Thyroid gland (tissue), 4 donors: ENCODE results near the gene POU6F2. TPM values are rescaled to one million over a fixed set of nuclear protein-coding genes. Genes with fewer than 3 reads are reported as not detected.

Source experiments
- DNase-seq, 2 donors: peaks; one replicate each; pipeline ENCODE4 v3.0.0-alpha.2; 2019
- H3K27ac ChIP-seq, 3 donors: fragments of 200-600 bp; sonication (generic); 1 replicate in 2 of 3; 2 replicates in 1 of 3; pipeline ENCODE4 v1.5.1; 2016 to 2019; ENCODE audit warnings: mild to moderate bottlenecking in 1 of 3, moderate library complexity in 1 of 3
- H3K27me3 ChIP-seq: fragments of 200-600 bp; sonication (generic); one replicate; pipeline ENCODE4 v1.5.1; 2019
- H3K36me3 ChIP-seq, 2 donors: fragments of 200-600 bp; sonication (generic); one replicate each; pipeline ENCODE4 v1.5.1; 2016 to 2019
- H3K4me1 ChIP-seq, 2 donors: fragments of 200-600 bp; sonication (generic); one replicate each; pipeline ENCODE4 v1.5.1; 2017 to 2019
- H3K4me3 ChIP-seq, 3 donors: fragments of 200-600 bp; sonication (generic); replicated peaks in 1 of 3; 1 replicate in 2 of 3; 2 replicates in 1 of 3; pipeline ENCODE4 v1.5.1; 2016; ENCODE audit warnings: mild to moderate bottlenecking in 1 of 3
- H3K9me3 ChIP-seq: fragments of 200-600 bp; sonication (generic); one replicate; pipeline ENCODE4 v1.5.1; 2017
- CTCF ChIP-seq, 6 experiments: fragments of 200-600 bp in 3 of 6; fragments of 450-650 bp in 3 of 6; sonication (generic) in 3 of 6; IDR thresholded peaks; one replicate each; pipeline ENCODE4 v1.5.1; 2016 to 2019; ENCODE audit warnings: antibody characterized with exemption in 6 of 6, mild to moderate bottlenecking in 2 of 6, inconsistent platforms in 1 of 6, moderate library complexity in 1 of 6
- POLR2A ChIP-seq, 2 donors: fragments of 450-650 bp; IDR thresholded peaks; one replicate each; pipeline ENCODE4 v1.6.1; 2017; ENCODE audit warnings: antibody characterized with exemption in 2 of 2, mild to moderate bottlenecking in 2 of 2, moderate library complexity in 1 of 2
- WGBS, 2 donors: methylation state at CpG; one replicate each; pipeline ENCODE4 v1.1.5; 2017; 5-methylcytosine and 5-hydroxymethylcytosine counted together
- intact Hi-C: fragments of 100-400 bp; cut with DNase I; formaldehyde crosslinking; loops from one replicate; pipeline ENCODE4 v1.15.1; 2023
- total RNA-seq, 4 donors: library from RNA; depleted of rRNA; stranded (reverse); fragments of >200 nt; gene quantifications; one replicate each; pipeline ENCODE4 v1.2.3, GENCODE V29; 2016

POU6F2 gene
- total RNA-seq, 4 donors from 2014 or later, result 0.33 TPM; not detected in 3

GRCh38 chr7:39332142-39332541 lies 354.4 kb downstream of the POU6F2 start:
- DNase-seq, result no peak
- H3K27me3 ChIP-seq, result no peaks in the 10 kb centered on the region
- H3K36me3 ChIP-seq, result no peaks in the 10 kb centered on the region
- no peak overlapping the region for H3K27ac ChIP-seq
- TF ChIP-seq CTCF (IDR thresholded peaks at IDR 0.05) (no peak), POLR2A (IDR thresholded peaks at IDR 0.05) (no peak)
- H3K4me3 ChIP-seq, result no peak overlapping the region
- 77 to 78% methylated on average over 2 of the region's 2 CpGs for WGBS, 2 donors
- intact Hi-C loops, result no loop called here
- no peaks in the 10 kb centered on the region for H3K4me1 ChIP-seq
- H3K9me3 ChIP-seq, result no peaks in the 10 kb centered on the region

GRCh38 chr7:39333701-39334100 lies 356.0 kb downstream of the POU6F2 start:
- H3K9me3 ChIP-seq, result no peaks in the 10 kb centered on the region
- WGBS, 2 donors, result 82 to 89% methylated on average over 1 of the region's 1 CpG
- no peaks in the 10 kb centered on the region for H3K36me3 ChIP-seq
- H3K4me1 ChIP-seq, result no peaks in the 10 kb centered on the region
- H3K27me3 ChIP-seq, result no peaks in the 10 kb centered on the region
- intact Hi-C loops, result no loop called here
- no peak overlapping the region for H3K4me3 ChIP-seq
- DNase-seq, result no peak
- no peak for TF ChIP-seq CTCF (IDR thresholded peaks at IDR 0.05)
- TF ChIP-seq POLR2A (IDR thresholded peaks at IDR 0.05), result no peak
- no peak overlapping the region for H3K27ac ChIP-seq

- Histone ChIP-seq H3K27me3 (no peaks in the 10 kb centered on the region), H3K4me3 (no peak overlapping the region), H3K9me3 (no peaks in the 10 kb centered on the region), H3K36me3 (no peaks in the 10 kb centered on the region), H3K27ac (no peak overlapping the region), H3K4me1 (no peaks in the 10 kb centered on the region)
- DNase-seq, result no peak
- intact Hi-C loops, result no loop called here
- WGBS, 2 donors, result 48 to 50% methylated on average over 2 of the region's 2 CpGs
- TF ChIP-seq POLR2A (IDR thresholded peaks at IDR 0.05) (no peak), CTCF (IDR thresholded peaks at IDR 0.05) (no peak)
Measured at GRCh38 chr7:39336442-39336841, 358.7 kb downstream of the POU6F2 start.

GRCh38 chr7:39338716-39339115 lies 361.0 kb downstream of the POU6F2 start:
- WGBS, 2 donors, result 89 to 94% methylated on average over 2 of the region's 2 CpGs
- Histone ChIP-seq H3K27ac (no peak overlapping the region), H3K4me3 (no peak overlapping the region), H3K36me3 (no peaks in the 10 kb centered on the region), H3K9me3 (no peaks in the 10 kb centered on the region), H3K4me1 (no peaks in the 10 kb centered on the region), H3K27me3 (no peaks in the 10 kb centered on the region)
- intact Hi-C loops, result no loop called here
- no peak for DNase-seq
- TF ChIP-seq CTCF (IDR thresholded peaks at IDR 0.05) (no peak), POLR2A (IDR thresholded peaks at IDR 0.05) (no peak)

GRCh38 chr7:39339591-39339990 lies 361.9 kb downstream of the POU6F2 start:
- no peaks in the 10 kb centered on the region for H3K4me1 ChIP-seq
- H3K27me3 ChIP-seq, result no peaks in the 10 kb centered on the region
- no peak overlapping the region for H3K27ac ChIP-seq
- H3K9me3 ChIP-seq, result no peaks in the 10 kb centered on the region
- H3K36me3 ChIP-seq, result no peaks in the 10 kb centered on the region
- intact Hi-C loops, result no loop called here
- no peak for TF ChIP-seq POLR2A (IDR thresholded peaks at IDR 0.05)
- no peak for TF ChIP-seq CTCF (IDR thresholded peaks at IDR 0.05)
- H3K4me3 ChIP-seq, result no peak overlapping the region
- DNase-seq, result no peak
- WGBS, 2 donors, result 89 to 93% methylated on average over 10 of the region's 10 CpGs
